ENCODE measurements around the gene NDUFAF2.

GRCh38 chr5:60943624-60944023, 1.4 kb upstream of the NDUFAF2 start:
- TF ChIP-seq, protein P1, sequence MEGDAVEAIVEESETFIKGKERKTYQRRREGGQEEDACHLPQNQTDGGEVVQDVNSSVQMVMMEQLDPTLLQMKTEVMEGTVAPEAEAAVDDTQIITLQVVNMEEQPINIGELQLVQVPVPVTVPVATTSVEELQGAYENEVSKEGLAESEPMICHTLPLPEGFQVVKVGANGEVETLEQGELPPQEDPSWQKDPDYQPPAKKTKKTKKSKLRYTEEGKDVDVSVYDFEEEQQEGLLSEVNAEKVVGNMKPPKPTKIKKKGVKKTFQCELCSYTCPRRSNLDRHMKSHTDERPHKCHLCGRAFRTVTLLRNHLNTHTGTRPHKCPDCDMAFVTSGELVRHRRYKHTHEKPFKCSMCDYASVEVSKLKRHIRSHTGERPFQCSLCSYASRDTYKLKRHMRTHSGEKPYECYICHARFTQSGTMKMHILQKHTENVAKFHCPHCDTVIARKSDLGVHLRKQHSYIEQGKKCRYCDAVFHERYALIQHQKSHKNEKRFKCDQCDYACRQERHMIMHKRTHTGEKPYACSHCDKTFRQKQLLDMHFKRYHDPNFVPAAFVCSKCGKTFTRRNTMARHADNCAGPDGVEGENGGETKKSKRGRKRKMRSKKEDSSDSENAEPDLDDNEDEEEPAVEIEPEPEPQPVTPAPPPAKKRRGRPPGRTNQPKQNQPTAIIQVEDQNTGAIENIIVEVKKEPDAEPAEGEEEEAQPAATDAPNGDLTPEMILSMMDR (IDR thresholded peaks at IDR 0.05) = no peak
- TF ChIP-seq POLR2AphosphoS5 (IDR thresholded peaks at IDR 0.05) = no peak

Data from prostate gland (tissue), 2 donors.